DND-41 (cell line): ENCODE results near the gene FBRSL1.

Source experiments
- ATAC-seq: fragments of 200-7000 bp; cut with Tn5 transposase; 3 replicates; pipeline ENCODE4 v1.9.1; 2021; ENCODE audit warnings: low read depth; ENCODE audit not compliant: insufficient read depth
- DNase-seq: peaks from one replicate; pipeline ENCODE4 v3.0.0-alpha.2; 2020
- H2AFZ ChIP-seq: 2 replicates; pipeline ENCODE4 v1.6.0; 2012; ENCODE audit warnings: low read depth, low read length
- H3K27ac ChIP-seq: 2 replicates; pipeline ENCODE4 v1.5.1; 2012; ENCODE audit warnings: low read length, inconsistent platforms
- H3K27me3 ChIP-seq: fragments of 200-600 bp; sonication (generic); 2 replicates; pipeline ENCODE4 v1.6.0; 2012; ENCODE audit warnings: low read length, mild to moderate bottlenecking, inconsistent platforms; ENCODE audit not compliant: insufficient read depth, poor library complexity
- H3K36me3 ChIP-seq: 2 replicates; pipeline ENCODE4 v1.5.1; 2012; ENCODE audit warnings: low read length, inconsistent platforms; ENCODE audit not compliant: insufficient read depth
- H3K4me1 ChIP-seq: 2 replicates; pipeline ENCODE4 v1.5.1; 2012; ENCODE audit warnings: mild to moderate bottlenecking, low read length; ENCODE audit not compliant: insufficient read depth
- H3K4me2 ChIP-seq: 2 replicates; pipeline ENCODE4 v1.6.0; 2012; ENCODE audit warnings: mild to moderate bottlenecking, moderate library complexity, low read length, inconsistent platforms; ENCODE audit not compliant: insufficient read depth
- H3K4me3 ChIP-seq, 2 experiments: fragments of 200-600 bp in 1 of 2; shearing (Covaris generic) in 1 of 2; 2 replicates each; pipeline ENCODE4 v1.5.1; 2012 to 2016; ENCODE audit warnings: inconsistent platforms in 2 of 2, low read length in 2 of 2, mild to moderate bottlenecking in 2 of 2, low read depth in 1 of 2, moderate library complexity in 1 of 2
- H3K79me2 ChIP-seq: 2 replicates; pipeline ENCODE4 v1.6.0; 2012; ENCODE audit warnings: low read length, inconsistent platforms; ENCODE audit not compliant: insufficient read depth
- H3K9ac ChIP-seq: 2 replicates; pipeline ENCODE4 v1.6.0; 2012; ENCODE audit warnings: low read depth, mild to moderate bottlenecking, inconsistent platforms, low read length, moderate library complexity
- H3K9me3 ChIP-seq: 2 replicates; pipeline ENCODE4 v1.5.1; 2012; ENCODE audit warnings: low read length, moderate library complexity, mild to moderate bottlenecking, inconsistent platforms; ENCODE audit not compliant: insufficient read depth, severe bottlenecking
- H4K20me1 ChIP-seq: 2 replicates; pipeline ENCODE4 v1.6.0; 2012; ENCODE audit warnings: low read length; ENCODE audit not compliant: insufficient read depth
- CTCF ChIP-seq: IDR thresholded peaks from 2 replicates; pipeline ENCODE4 v1.5.1; 2012; ENCODE audit warnings: borderline replicate concordance, low read length, moderate library complexity, mild to moderate bottlenecking; ENCODE audit not compliant: poor library complexity, severe bottlenecking; ENCODE audit errors: extremely low read depth
- EZH2 ChIP-seq: IDR thresholded peaks from 3 replicates; pipeline ENCODE4 v1.6.1; 2012; ENCODE audit warnings: borderline replicate concordance, low read depth, mild to moderate bottlenecking, moderate library complexity, low read length, inconsistent platforms; ENCODE audit not compliant: severe bottlenecking

FBRSL1 gene

DNA sequence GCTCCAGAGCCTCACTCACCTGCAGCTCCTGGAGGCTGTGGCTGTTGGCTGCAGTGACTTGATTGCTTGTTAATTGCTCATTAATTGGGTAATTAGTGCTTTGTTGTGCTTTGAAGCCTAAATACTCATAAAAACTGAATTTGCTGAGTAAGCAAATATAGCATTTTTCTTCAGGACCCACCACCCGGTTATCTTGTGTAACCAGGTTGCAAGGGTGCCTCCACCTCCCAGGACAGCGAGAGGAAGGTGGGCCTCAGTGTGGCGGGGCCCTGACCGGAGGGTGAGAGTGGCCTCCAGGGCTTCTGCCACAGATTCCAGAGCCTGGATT, 48.7 kb downstream of the FBRSL1 start:
- peaks cover 23% of the 10 kb centered on the region for H4K20me1 ChIP-seq
- no peak for DNase-seq
- no peak overlapping the region for H3K4me2 ChIP-seq
- no peaks in the 10 kb centered on the region for H3K27me3 ChIP-seq
- H3K9me3 ChIP-seq, result peaks cover 7% of the 10 kb centered on the region
- no peak for TF ChIP-seq EZH2
- TF ChIP-seq CTCF, result no peak
- no peak overlapping the region for H3K27ac ChIP-seq
- ATAC-seq, result no peak
- no peak overlapping the region for H3K4me3 ChIP-seq
- 0 out of 2 replicates have a peak, but pooled peaks cover 6% of the 10 kb centered on the region for H3K4me1 ChIP-seq
- H3K9ac ChIP-seq, result no peak overlapping the region
- no peaks in the 10 kb centered on the region for H3K79me2 ChIP-seq
- H2AFZ ChIP-seq, result no peak overlapping the region
- no peaks in the 10 kb centered on the region for H3K36me3 ChIP-seq

DNA sequence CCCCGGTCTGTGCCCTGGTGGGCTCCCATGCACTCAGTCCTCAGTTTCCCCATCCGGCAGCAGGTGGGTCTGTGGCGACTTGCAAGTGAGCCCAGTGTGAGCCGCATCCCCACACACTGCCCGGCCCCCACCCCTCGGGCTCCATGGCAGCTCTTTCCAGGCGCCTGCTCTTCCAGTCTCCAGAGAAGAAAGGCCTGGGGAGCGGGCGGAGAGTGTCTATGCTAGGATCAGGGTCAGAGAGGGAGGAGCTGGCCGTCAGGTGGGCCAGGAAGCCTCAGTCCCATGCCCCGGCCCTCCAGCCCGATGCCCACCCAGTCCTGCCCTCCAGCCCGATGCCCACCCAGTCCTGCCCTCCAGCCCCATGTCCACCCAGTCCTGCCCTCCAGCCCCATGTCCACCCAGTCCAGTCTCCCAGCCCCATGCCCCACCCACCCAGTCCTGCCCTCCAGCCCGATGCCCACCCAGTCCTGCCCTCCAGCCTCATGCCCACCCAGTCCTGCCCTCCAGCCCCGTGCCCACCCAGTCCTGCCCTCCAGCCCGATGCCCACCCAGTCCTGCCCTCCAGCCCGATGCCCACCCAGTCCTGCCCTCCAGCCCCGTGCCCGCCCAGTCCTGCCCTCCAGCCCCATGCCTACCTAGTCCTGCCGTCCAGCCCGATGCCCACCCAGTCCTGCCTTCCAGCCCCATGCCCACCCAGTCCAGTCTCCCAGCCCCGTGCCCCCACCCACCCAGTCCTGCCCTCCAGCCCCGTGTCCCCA, 49.2 kb downstream of the FBRSL1 start:
- no peaks in the 10 kb centered on the region for H3K27me3 ChIP-seq
- ATAC-seq (no peak), DNase-seq (no peak)
- TF ChIP-seq CTCF (no peak), EZH2 (no peak)
- no peak overlapping the region for H3K9ac ChIP-seq
- no peaks in the 10 kb centered on the region for H3K36me3 ChIP-seq
- peaks cover 22% of the 10 kb centered on the region for H4K20me1 ChIP-seq
- no peak overlapping the region for H2AFZ ChIP-seq
- H3K27ac ChIP-seq, result no peak overlapping the region
- no peak overlapping the region for H3K4me3 ChIP-seq
- 0 out of 2 replicates have a peak, but pooled peaks cover 6% of the 10 kb centered on the region for H3K4me1 ChIP-seq
- H3K9me3 ChIP-seq, result peaks cover 7% of the 10 kb centered on the region
- H3K79me2 ChIP-seq, result no peaks in the 10 kb centered on the region
- no peak overlapping the region for H3K4me2 ChIP-seq

- peaks cover 7% of the 10 kb centered on the region for H3K9me3 ChIP-seq
- H3K27me3 ChIP-seq, result no peaks in the 10 kb centered on the region
- ATAC-seq, result no peak
Observed at GRCh38 chr12:132540436-132540835, 50.5 kb downstream of the FBRSL1 start.

More at GRCh38 chr12:132540436-132540835, 50.5 kb downstream of the FBRSL1 start:
- Histone ChIP-seq H3K27ac (no peak overlapping the region), H2AFZ (no peak overlapping the region), H3K4me2 (no peak overlapping the region), H3K79me2 (no peaks in the 10 kb centered on the region), H4K20me1 (peaks cover 24% of the 10 kb centered on the region), H3K4me3 (no peak overlapping the region), H3K36me3 (no peaks in the 10 kb centered on the region), H3K4me1 (0 out of 2 replicates have a peak, but pooled peaks cover 6% of the 10 kb centered on the region), H3K9ac (no peak overlapping the region)
- no peak for DNase-seq
- TF ChIP-seq CTCF (no peak), EZH2 (no peak)
